ENCODE results near the gene TAF4.
"Not testable (repeated sequence)": the region's sequence is repeated elsewhere in the genome, so short reads cannot be mapped to it uniquely, and the experiment has no call there.

Gene TAF4

DNA sequence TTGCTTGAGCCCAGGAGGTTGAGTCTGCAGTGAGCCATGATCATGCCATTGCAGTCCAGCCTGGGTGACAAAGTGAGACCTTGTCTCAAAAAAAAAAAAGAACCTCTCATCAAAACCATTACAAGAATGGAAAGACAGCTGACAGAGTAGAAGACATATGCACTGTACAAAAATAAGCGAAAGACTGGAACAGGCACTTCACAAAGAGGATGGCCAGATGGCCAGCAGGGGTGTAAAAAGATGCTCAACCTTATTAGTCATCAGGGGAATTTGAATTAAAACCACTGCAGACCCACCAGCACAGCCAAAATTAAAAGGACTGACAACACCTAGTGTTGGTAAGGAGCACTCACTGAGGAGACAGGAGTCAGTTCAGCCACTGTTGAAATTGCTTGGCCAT is 13.5 kb upstream of the TAF4 start:
- no peak for DNase-seq

- no peak for DNase-seq
These were observed 7.6 kb upstream of the TAF4 start for GRCh38 chr20:62073323-62073722.

DNA sequence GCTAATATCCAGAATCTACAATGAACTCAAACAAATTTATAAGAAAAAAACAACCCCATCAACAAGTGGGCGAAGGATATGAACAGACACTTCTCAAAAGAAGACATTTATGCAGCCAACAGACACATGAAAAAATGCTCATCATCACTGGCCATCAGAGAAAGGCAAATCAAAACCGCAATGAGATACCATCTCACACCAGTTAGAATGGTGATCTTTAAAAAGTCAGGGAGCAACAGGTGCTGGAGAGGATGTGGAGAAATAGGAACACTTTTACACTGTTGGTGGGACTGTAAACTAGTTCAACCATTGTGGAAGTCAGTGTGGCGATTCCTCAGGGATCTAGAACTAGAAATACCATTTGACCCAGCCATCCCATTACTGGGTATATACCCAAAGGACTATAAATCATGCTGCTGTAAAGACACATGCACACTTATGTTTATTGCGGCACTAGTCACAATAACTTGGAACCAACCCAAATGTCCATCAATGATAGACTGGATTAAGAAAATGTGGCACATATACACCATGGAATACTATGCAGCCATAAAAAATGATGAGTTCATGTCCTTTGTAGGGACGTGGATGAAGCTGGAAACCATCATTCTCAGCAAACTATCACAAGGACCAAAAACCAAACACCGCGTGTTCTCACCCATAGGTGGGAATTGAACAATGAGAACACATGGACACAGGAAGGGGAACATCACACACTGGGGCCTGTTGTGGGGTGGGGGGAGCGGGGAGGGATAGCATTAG is 6.2 kb upstream of the TAF4 start:
- DNase-seq: not testable (repeated sequence)

GRCh38 chr20:62069741-62070216 is 4.1 kb upstream of the TAF4 start:
- DNase-seq: no peak

- DNase-seq: no peak
These were observed 3.3 kb upstream of the TAF4 start for GRCh38 chr20:62068997-62069396.

DNA sequence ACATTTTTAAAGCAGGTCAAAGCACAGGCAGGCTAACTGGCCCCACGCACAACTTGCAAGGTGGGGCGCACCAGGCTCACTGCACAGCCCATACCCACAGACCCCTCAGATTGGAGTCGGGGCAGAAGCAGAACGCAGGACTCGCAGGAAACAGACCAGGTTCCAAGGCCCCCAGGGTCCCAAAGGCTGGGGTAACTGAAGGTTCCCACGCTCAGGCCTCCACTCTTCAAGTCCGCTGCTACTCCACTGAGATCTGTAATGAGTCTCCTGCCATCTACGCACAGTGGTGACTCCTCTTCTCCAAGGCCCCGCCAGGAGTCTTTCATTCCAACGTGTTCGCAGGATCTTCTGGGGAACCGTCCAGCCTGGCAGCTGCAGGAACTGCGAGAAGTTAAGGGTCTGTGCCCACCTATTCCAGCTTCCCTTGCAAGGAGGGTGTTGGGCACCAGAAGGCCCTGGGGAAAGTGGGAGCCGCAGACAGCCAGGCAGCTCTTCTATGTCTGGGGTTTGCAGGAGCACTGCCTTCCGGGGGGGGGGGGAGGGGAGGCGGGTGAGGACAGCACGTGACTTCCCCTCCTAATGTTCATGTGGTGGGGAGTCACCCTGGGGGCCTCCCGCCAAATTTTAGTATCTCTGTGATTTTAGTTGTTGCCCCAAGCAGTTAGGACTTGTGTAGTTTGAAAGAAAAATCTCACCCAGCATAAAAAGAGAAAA is 2.0 kb upstream of the TAF4 start:
- DNase-seq: no peak

GRCh38 chr20:62066983-62067433 is 1.3 kb upstream of the TAF4 start:
- no peak for DNase-seq

DNA sequence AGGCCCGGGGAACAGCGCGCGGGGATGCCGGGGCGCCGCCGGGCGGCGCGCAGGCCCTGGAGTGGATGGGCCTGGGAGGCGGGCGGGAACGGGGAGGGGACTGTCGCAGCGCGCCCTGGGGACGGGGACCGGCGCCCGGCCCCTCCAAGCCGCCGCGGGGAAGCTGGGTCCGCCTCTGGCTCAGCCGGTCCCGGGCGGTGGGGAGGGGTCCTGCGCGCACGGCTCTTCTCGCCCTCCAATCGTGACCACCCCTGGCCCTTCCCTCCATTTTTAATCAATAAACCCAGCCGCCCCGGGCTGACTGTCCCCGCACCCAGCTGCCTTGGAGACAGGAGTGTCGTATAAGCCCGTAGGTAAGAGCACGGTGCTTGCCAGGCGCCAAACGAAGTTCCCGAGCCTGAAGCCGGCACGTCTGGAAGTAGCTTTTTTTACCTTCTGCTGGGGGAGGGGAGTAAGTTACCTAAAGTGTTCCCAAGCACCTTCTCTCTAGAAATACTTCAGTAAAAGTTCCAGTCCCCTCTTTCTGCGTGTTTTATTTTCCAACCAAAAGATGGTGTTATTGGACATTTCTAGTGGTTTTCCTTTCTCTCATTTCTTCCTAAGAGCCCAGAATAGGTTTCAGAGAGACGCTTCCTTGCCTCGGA is 780 bp upstream of the TAF4 start:
- peak; percentile 27 for DNase-seq

DNA sequence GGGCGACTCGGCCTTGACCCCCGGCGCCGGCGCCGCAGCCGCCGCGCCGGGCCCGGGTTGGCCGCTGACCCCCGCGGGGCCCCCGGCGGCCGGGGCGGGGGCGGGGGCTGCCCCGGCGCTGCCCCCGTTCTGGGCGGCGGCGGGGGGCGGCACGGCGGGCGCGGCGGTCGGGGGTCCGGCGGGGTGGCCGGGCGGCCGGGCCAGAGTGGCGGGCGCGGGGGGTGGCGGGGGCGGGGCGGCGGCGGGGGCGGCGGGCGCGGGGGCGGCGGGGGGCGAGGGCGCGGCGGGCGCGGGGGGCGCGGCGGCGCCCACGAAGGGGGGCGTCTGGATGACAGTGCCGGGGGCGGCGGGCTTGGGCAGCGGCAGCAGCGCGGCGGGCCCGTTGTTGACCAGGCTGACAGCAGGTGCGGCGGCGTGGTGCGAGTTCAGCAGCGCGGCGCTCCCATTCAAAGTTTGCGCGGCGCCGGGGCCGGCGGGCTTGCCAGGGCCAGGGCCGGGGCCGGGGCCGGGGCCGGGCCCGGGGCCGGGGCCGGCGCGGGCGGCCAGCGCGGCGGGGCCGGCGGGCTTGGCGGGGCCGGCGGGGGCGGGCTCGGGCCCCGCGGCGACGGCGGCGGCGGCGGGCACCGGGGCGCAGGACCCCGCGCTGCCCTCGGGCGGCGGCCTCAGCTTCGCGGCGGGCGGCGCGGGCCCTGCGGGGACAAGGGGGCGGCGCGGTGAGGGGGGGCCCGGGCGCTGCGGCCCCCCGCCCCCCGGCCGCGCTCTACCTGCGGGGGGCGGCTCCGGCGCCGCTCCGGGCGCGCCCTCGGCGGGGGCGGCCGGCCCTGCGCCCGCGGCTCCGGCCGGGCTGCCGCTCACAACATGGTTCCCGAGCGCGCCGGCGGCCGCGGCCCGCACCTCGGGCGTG is 659 bp downstream of the TAF4 start:
- no peak for DNase-seq

DNA sequence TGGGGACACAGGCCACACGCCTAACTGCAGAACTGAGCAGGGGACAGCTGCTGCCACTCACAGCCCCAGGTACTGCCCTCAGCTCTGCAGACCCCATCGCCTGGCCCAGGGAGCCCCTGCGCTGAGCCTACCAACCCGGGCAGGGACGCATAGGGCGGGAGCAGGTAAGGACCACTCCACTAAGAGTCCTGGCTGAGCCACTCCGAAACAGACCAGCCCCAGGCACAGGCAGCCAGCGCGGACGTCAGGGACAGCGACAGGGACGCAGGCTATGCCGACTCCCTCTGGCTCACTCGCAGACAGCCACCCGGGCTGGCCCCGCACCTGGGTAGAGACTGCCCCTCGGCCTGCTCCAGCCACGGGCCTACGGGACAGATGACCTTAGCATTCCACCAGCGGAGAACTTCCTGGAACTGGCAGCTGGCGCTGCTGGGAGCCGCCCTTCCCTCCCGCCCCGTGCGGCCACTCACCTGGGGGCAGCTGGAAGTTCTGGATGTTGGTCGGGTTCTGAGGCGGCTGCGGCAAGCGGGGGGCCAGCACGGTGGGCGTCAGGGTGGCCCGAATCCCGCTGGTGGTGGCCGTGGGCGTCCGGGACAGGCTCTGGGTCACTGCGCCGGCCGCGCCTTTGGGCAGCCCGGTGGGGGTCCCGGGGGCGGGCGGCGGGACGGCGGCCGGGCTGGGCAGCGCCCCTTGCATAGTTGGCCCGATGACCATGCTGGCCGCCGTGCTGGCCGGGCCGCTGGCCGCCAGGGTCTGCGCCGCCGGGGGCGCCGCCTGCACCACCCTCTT is 1.5 kb downstream of the TAF4 start:
- DNase-seq: no peak

- no peak for DNase-seq
These were observed 2.2 kb downstream of the TAF4 start for GRCh38 chr20:62063315-62063980.

DNA sequence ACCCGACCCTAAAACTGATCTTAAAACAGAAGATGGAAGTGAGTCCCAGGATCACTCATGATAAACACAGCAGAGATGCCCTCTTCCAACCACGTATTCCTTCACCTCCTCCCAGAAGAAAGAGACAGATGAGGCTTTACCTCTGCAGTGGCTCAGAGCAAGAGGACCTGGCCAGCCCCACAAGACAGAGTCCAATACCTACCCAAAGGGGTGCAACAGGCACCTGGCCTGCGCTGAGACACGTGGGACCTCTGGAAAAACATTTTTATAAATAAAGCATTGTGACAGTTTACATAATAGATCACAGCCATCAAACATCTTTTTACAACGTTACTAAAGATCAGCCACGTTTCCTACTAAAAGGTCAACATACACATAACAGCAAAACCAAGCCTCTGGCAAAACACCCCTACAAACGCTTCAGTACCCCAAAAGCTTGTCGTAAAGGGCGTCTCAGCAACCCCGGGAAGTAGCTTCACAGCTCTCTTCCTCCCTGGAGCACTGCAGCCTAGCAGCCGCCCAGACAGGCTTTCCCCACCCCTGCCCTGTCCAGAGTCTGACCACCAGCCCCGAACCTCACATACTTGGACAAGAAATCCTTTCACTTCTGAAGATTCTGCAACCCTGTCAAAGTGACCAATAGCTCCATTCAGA is 2.9 kb downstream of the TAF4 start:
- DNase-seq: no peak

DNA sequence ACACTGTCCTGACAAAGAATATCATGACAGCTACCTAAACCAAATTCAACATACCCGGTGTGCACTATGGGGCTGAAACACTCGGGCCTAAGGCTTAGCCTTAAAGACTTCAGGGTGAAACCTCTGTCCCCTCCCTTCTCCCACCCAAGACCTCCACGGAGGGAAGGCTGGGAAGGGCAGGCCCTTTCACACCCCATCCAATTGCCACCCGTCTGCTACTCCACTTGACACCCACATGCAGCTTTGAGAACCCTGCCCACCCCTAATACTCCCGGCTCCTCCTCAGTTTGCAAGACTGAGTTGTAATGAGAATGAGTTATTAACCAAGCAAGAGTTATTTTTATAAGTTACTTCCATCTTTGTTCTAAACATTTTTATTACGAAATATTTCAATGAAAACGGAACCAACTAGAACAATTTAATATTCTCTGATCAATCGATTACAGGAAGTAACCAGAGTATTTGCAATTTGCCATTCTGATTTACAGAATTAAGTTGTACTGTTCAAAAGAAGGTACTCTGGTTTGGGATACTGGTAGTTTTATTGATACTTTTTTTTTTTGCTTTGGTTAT is 3.7 kb downstream of the TAF4 start:
- DNase-seq: no peak

- DNase-seq: no peak
These were observed 4.8 kb downstream of the TAF4 start for GRCh38 chr20:62060631-62061541.

DNA sequence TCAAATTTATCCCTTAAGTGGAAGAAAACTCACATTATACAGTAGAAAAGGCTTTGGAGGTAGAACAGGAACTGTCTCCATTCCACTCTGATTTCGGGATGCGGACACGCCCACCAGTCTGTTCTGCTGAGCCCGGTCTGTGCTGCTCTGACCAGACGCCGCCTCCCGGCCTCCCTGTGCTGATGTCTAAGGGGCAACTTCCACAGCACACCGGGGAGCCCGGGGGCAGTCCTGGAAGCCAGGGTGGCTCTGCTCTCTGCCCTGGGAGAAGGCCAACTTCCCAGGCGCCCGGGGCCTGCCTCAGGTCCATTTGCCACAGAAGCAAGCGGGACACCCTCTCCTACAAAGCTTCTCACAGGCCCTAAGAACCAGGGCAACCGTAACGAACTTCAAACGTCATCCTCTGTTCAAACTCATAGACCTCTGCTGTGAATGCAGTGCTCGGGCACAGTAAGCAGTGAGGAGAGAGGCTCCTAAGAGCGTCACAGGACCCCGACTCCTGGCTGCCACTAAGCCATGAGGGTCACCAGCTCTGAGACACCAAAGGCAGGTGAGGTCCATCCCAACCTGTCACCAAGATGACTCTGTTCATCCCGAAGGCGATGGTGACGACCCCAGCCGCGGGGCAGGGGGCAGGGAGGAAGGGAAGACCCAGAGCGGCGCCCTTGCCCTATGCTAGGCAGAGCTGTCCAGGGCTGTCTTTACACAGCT is 5.6 kb downstream of the TAF4 start:
- DNase-seq: no peak

- no peak for DNase-seq
These were observed 6.3 kb downstream of the TAF4 start for GRCh38 chr20:62059401-62059800.

- DNase-seq: no peak
These were observed 6.7 kb downstream of the TAF4 start for GRCh38 chr20:62058941-62059340.

- no peak for DNase-seq
These were observed 8.7 kb downstream of the TAF4 start for GRCh38 chr20:62056975-62057374.

DNA sequence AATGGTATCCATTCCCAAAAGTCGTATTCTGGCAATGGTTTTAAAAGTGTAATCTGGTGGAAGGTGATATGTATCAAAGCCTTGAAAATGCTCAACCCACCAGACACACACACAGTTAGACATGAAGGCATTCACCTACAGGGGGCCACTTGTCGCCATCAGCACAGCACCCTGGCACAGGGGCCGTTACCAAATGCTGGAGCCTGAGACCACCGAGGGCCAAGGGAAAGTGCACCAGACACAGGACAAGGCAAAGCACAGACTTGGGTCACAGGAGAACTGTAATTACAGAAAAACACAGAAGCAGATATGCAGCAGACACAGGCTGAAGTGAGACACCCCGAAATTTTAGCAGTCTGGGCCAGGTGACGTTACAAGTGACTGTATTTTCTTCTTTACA is 9.3 kb downstream of the TAF4 start:
- DNase-seq: no peak

Data from CD4-positive, alpha-beta T cell treated with Interleukin-15 for 1 hour (primary cell).